Heart right ventricle (tissue), 16 donors: Measurements from ENCODE around the gene MEGF10. TPM values are rescaled to one million over a fixed set of nuclear protein-coding genes. Genes with fewer than 3 reads are reported as not detected.

Source experiments
- ATAC-seq, 8 donors: fragments of 200-7000 bp; cut with Tn5 transposase; one replicate each; pipeline ENCODE4 v1.9.1; 2020; ENCODE audit warnings: mild to moderate bottlenecking in 8 of 8, moderate library complexity in 8 of 8, moderate number of reproducible peaks in 1 of 8
- DNase-seq, 2 donors: peaks; one replicate each; pipeline ENCODE4 v3.0.0-alpha.2; 2020
- H3K27ac ChIP-seq, 10 donors: fragments of 200-600 bp; sonication (generic) in 2 of 10; one replicate each; pipeline versions ENCODE4 v1.5.0 to v1.8.0; 2020 to 2022; ENCODE audit warnings: mild to moderate bottlenecking in 3 of 10
- H3K27me3 ChIP-seq, 7 donors: fragments of 200-600 bp; one replicate each; pipeline ENCODE4 v1.8.0; 2021 to 2022; ENCODE audit warnings: mild to moderate bottlenecking in 2 of 7
- H3K36me3 ChIP-seq, 9 donors: fragments of 200-600 bp; sonication (generic) in 1 of 9; one replicate each; pipeline versions ENCODE4 v1.5.0 to v1.8.0; 2020 to 2022; ENCODE audit warnings: mild to moderate bottlenecking in 2 of 9
- H3K4me1 ChIP-seq, 9 donors: fragments of 200-600 bp; sonication (generic) in 1 of 9; one replicate each; pipeline versions ENCODE4 v1.5.0 to v1.8.0; 2020 to 2022; ENCODE audit warnings: mild to moderate bottlenecking in 4 of 9
- H3K4me3 ChIP-seq, 10 donors: fragments of 200-600 bp; sonication (generic) in 2 of 10; one replicate each; pipeline versions ENCODE4 v1.5.0 to v1.8.0; 2020 to 2022; ENCODE audit warnings: mild to moderate bottlenecking in 7 of 10, moderate library complexity in 2 of 10
- H3K9me3 ChIP-seq, 11 donors: fragments of 200-600 bp in 10 of 11; sonication (generic) in 2 of 11; one replicate each; pipeline versions ENCODE4 v1.5.0 to v1.8.0; 2013 to 2022; ENCODE audit warnings: mild to moderate bottlenecking in 2 of 11, control low read depth in 1 of 11, moderate library complexity in 1 of 11
- CTCF ChIP-seq, 9 donors: fragments of 200-600 bp; sonication (generic) in 2 of 9; IDR thresholded peaks; one replicate each; pipeline versions ENCODE4 v1.5.0 to v1.8.0; 2021 to 2022; ENCODE audit warnings: antibody characterized with exemption in 9 of 9, mild to moderate bottlenecking in 5 of 9, moderate library complexity in 1 of 9
- WGBS, 2 donors: extraction: QIAGEN DNeasy Blood & Tissue Kit; methylation state at CpG; one replicate each; pipeline ENCODE4 v1.1.7; 2013; ENCODE audit warnings: inconsistent platforms in 1 of 2; 5-methylcytosine and 5-hydroxymethylcytosine counted together
- intact Hi-C, 10 donors: fragments of 100-400 bp; cut with DNase I; formaldehyde crosslinking; loops; one replicate each; pipeline versions ENCODE4 v1.11.1 to v1.14.2; 2022
- polyA plus RNA-seq, 2 donors: library from polyadenylated mRNA; stranded (reverse); fragments of 200-250 nt; gene quantifications; one replicate each; pipeline ENCODE4 v1.2.3, GENCODE V29; 2013
- total RNA-seq, 10 donors: library from RNA; stranded (reverse); fragmentation: NEBNext Ultra II Directional in 3 of 10; extraction: Animal tissue kit (Norgen Biotek cat#: 25700) in 3 of 10; gene quantifications; one replicate each; pipeline versions ENCODE4 v1.2.1 to v1.2.4, GENCODE V29; 2021 to 2023
- donor health status: Arrhythmogenic right ventricular cardiomyopathy.
- donor health status: ischemic (EF 13 %, LVEDD 7.1; RV severe dilation, severe dysfunction).
- donor health status: healthy with polysubstance abuse.
- donor health status: DM: no; HTN: yes; CAD: no.
- donor health status: DM: no; HTN: no; CAD: no.
- donor health status: ischemic (EF 25% LVEDD 6.9; RV normal size, moderate dysfunction).
- donor health status: ischemic (EF 25% LVEDD 5.7; RV mildly dilated, moderate dysfunction).
- donor health status: healthy.
- donor health status: DM: yes; HTN: yes; CAD: no.
- donor health status: Ischemic cardiomyopathy.
- donor health status: ischemic (EF 35%, LVEDD 5.7; RV mildly dilated, moderate dysfunction).
- donor health status: nonischemic (EF 11% LVEDD 7.7; RV severe dilation, severe dysfunction).
- donor health status: DM: yes; HTN: yes; CAD: no.
- donor health status: PGD.
- donor health status: ischemic (EF 29% LVEDD 5.4; RV normal size, mild dysfunction).
- donor health status: nonischemic (EF 23%, LVEDD 6.1; RV moderate dilation, normal function).

The MEGF10 gene
- total and polyA plus RNA-seq, 12 donors = 0.02 to 1.0 (median 0.24) TPM; not detected in 1

- H3K4me3 ChIP-seq = no peak overlapping the region
- no peak for TF ChIP-seq CTCF (IDR thresholded peaks at IDR 0.05)
- WGBS, 2 donors = 68 to 77% methylated on average over 8 of the region's 8 CpGs
- intact Hi-C loops = no loop called here
- DNase-seq (no peak), ATAC-seq (no peak)
- no peak overlapping the region for H3K27ac ChIP-seq
- no peaks in the 10 kb centered on the region for H3K4me1 ChIP-seq
- H3K27me3 ChIP-seq = peaks cover 0 to 13% (median 0%) of the 10 kb centered on the region in 7 donors
- peaks cover 0 to 5% (median 0%) of the 10 kb centered on the region in 11 donors for H3K9me3 ChIP-seq
- H3K36me3 ChIP-seq = no peaks in the 10 kb centered on the region
Measured at GRCh38 chr5:127370631-127371030, 80.0 kb downstream of the MEGF10 start.

- intact Hi-C loops = no loop called here
- Histone ChIP-seq H3K36me3 (no peaks in the 10 kb centered on the region), H3K4me1 (no peaks in the 10 kb centered on the region), H3K27me3 (peaks cover 0 to 13% (median 4%) of the 10 kb centered on the region in 7 donors), H3K27ac (no peak overlapping the region), H3K4me3 (no peak overlapping the region), H3K9me3 (peaks cover 0 to 5% (median 0%) of the 10 kb centered on the region in 11 donors)
- DNase-seq = no peak
- no peak for ATAC-seq
- TF ChIP-seq CTCF (IDR thresholded peaks at IDR 0.05) = peak in 3 of 9 donors; percentile 10 to 25 (median 15)
- 76 to 81% methylated on average over 6 of the region's 6 CpGs for WGBS, 2 donors
Measured at GRCh38 chr5:127373858-127374491, 83.4 kb downstream of the MEGF10 start.

- DNase-seq (no peak), ATAC-seq (no peak)
- TF ChIP-seq CTCF (IDR thresholded peaks at IDR 0.05) = no peak
- intact Hi-C loops = no loop called here
- Histone ChIP-seq H3K27ac (no peak overlapping the region), H3K27me3 (peaks cover 0 to 14% (median 4%) of the 10 kb centered on the region in 7 donors), H3K9me3 (peaks cover 0 to 5% (median 0%) of the 10 kb centered on the region in 11 donors), H3K4me1 (no peaks in the 10 kb centered on the region), H3K4me3 (no peak overlapping the region), H3K36me3 (no peaks in the 10 kb centered on the region)
Measured at GRCh38 chr5:127375124-127375523, 84.5 kb downstream of the MEGF10 start.

- TF ChIP-seq CTCF (IDR thresholded peaks at IDR 0.05) = no peak
- no peak for ATAC-seq
- H3K4me1 ChIP-seq = no peaks in the 10 kb centered on the region
- WGBS, 2 donors = 90 to 93% methylated on average over 1 of the region's 1 CpG
- peaks cover 0 to 18% (median 4%) of the 10 kb centered on the region in 7 donors for H3K27me3 ChIP-seq
- H3K4me3 ChIP-seq = no peak overlapping the region
- no peaks in the 10 kb centered on the region for H3K36me3 ChIP-seq
- DNase-seq = no peak
- peaks cover 0 to 5% (median 0%) of the 10 kb centered on the region in 11 donors for H3K9me3 ChIP-seq
- no peak overlapping the region for H3K27ac ChIP-seq
- intact Hi-C loops = no loop called here
Measured at GRCh38 chr5:127375544-127376091, 85.0 kb downstream of the MEGF10 start.
